Measurements from ENCODE around the gene MED8.
"Not testable (repeated sequence)": the region's sequence is repeated elsewhere in the genome, so short reads cannot be mapped to it uniquely, and the experiment has no call there.

The MED8 gene

DNA sequence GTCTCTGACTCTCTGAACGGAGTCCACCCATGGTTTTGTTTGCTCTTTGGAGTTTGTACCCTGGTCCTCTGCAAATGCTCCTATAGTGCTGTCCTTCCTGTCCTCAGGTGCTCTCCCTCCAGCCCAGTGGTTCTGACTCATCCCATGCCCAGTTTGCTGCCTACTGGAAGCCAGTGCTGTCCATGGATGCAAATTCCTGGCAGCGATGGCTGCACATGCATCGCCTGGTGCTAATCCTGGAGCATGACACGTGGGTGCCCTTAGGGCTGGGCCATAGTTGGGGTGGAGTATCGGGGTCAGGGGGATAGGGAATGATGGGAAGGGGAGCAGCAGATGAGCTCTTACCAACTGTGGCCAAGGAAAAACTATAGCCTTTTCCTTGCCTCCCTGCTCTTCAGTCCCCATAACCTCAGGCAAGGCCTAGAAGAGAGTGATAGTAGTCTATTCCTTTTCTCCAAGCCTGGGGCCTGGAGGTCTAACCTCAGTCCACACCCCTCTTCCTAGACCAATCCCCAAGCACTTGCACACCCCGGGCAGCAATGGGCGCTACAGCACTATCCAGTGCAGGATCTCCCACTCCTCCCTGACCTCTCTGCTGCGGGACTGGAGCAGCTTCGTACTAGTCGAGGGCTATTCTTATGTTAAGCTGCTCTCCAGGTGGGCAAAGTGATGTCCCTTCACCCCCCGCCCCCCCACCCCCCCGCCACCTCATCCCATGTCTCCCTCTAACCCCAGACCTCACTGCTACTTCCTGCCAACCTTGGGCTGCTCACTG, 32.6 kb upstream of the MED8 start:
- DNase-seq, result no peak

GRCh38 chr1:43421396-43421795, 31.8 kb upstream of the MED8 start:
- no peak for DNase-seq

- DNase-seq, result no peak
Measured at GRCh38 chr1:43420874-43421273, 31.3 kb upstream of the MED8 start.

GRCh38 chr1:43419627-43420425, 30.2 kb upstream of the MED8 start:
- DNase-seq, result no peak

DNA sequence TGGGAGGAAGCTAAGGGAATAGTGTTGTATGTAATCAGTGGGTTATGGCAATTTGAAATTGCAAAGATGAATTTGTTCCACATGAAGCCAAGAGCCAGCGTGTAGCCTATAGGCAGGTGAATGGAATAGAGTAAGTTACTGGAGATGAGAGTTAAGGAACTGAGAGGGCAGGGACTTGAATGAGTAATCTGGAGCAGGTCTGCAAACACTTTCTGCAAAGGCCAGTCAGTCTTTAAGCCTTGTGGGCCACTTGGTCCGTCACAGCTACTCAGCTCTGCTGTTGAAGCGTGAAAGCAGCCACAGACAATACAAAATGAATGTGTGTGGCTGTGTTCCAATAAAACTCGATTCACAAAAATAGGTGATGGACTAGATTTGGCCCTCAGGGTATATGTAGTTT, 29.3 kb upstream of the MED8 start:
- peak; percentile 42 for DNase-seq

DNA sequence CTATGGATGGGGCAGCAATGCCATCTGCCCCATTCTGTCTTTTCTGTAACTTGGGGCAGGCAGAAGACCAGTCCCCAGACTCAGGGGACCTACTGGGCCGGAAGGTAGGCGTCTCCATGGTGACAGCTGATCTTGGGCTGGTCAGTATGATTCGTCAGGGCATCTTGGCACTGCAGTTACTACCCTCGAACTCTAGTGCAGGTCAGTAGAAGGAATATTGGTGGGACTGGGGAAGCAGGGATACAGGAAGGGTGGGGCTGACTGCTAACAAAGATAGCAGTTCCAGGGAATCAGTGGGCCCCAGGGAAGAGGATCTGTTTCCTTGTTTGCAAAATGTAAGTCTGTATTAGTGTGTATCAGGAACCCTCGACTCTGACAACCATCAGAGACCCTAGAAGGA, 26.3 kb upstream of the MED8 start:
- no peak for DNase-seq

- peak; percentile 54 for DNase-seq
Measured at GRCh38 chr1:43414634-43415223, 25.1 kb upstream of the MED8 start.

DNA sequence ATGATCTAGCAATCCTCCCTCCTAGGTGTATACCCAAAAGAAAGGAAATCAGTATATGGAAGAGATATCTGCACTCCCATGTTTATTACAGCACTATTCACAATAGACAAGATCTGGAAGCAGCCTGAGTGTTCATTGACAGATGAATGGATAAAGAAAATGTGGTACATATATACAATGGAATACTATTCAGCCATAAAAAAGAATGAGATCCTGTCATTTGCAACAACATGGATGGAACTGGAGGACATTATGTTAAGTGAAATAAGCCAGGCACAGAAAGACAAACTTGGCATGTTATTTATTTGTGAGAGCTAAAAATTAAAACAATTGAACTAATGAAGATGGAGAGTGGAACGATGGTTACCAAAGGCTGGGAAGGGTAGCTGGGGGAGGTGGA, 23.8 kb upstream of the MED8 start:
- not testable (repeated sequence) for DNase-seq

DNA sequence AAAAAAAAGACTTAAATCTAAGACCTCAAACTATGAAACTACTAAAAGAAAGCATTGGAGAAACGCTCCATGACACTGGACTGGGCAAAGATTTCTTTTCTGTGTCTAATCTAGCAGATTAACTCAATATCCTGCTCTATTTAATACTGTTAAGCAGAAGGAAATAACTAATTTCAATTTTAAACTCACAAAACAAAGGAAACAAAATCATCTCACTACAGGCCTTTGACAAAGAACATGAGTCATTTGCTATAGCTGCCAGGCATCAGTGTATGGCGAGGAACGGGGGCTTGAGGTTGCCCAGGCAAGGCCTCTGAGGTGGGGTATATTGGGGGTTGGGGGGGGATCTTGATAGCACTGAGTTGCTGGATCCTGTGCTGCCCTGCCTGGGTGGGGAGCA, 21.0 kb upstream of the MED8 start:
- DNase-seq, result no peak

DNA sequence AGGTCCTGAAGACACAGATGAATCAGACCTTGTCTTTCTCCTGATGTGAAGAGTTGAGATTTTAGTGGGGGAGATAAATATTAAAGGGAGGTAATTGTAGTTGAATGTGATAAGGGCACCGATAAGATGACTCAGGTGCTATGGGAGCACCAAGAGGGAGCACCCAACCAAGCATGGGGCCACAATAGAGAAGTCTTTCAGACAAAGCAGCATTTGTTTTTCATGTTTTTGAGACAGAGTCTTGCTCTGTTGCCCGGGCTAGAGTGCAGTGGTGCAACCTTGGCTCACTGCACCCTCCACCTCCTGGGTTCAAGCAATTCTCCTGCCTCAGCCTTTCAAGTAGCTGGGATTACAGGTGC, 16.3 kb upstream of the MED8 start:
- DNase-seq, result no peak

DNA sequence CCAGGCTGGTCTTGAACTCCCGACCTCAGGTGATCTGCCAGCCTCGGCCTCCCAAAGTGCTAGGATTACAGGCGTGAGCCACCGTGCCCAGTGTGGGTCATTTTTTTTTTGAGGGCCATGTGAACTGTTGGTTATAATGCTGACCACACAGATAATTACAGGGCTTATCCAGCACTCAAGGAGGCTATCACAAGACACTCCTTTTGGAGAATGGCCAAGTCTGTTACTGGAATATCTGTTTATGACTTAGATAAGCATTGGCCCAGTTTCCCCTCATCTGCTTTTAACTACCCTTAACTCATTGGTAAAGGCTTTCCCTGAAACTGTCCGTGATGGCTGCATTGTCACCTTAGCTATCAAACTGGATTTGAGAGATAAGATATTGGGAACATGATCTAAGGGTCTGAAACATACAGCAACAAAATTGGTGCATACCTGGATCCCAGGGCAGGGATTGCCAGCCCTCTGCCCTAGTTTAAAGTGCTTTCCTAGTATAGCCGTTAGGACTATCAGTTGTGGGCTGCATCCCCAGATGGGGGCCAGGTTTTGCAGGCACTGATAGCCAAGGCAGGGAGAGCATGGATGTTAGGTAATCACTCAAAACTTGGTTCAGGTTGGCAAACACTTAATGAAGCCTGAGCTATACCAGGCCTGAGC, 15.7 kb upstream of the MED8 start:
- DNase-seq, result no peak

- no peak for DNase-seq
Measured at GRCh38 chr1:43404353-43404752, 14.8 kb upstream of the MED8 start.

GRCh38 chr1:43402089-43402865, 12.7 kb upstream of the MED8 start:
- DNase-seq, result no peak

GRCh38 chr1:43400441-43400840, 10.8 kb upstream of the MED8 start:
- DNase-seq, result not testable (repeated sequence)

DNA sequence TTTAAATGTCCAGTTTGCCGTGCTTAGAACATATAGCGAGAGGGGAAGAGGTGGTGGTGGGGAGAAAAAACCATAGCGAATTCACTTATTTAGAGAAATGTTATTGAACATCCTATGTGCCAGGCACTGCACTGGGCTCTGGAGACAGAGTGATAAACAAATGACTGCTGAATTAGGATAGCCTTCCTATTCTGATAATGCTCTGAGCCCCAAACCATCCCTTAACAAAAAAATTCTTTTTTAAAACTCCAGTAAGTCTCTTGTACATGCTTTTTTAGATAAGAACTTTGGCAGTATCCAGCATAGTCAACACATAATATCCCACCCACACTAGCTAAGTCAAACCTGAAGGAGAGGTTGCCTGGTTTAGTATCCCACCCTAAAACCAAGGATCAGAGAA, 8.6 kb upstream of the MED8 start:
- no peak for DNase-seq

- DNase-seq, result no peak
Measured at GRCh38 chr1:43396059-43396458, 6.5 kb upstream of the MED8 start.

DNA sequence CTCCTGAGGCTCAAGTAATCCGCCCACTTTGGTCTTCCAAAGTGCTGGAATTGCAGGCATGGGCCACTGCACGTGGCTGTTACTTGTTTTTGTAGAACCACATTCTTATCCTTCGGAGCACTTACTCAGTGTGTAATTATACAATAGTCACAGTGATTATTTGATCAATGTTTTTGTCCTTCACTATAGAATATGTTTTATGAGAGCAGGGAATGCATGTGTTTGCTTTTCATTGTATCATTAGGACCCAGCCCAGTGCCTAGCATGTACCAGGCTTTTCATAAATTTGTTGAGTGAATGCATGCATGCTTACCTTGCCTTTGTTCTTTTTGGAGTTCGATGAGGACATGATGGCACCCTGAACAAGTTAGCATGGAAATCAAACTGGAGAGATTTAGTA, 5.9 kb upstream of the MED8 start:
- DNase-seq, result no peak

- no peak for DNase-seq
Measured at GRCh38 chr1:43392702-43393101, 3.1 kb upstream of the MED8 start.

DNA sequence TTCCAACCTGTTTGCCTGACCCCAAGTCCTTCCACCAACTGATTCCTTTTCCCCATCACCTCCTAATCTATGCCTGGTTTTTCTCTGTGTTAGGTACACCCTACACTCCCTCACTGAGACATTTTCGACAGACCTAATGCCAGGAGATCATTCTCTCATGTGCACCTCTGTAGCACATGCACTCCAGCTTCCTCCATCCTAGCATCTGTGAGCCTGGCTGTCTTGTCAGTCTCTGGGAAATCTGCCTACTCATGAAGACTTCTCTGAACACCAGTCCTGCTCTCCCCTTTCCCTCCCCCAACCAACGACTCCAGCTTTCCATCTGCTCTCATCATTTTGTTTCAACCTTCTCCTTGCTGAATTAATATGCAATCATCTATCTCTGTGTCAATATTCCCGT, 987 bp downstream of the MED8 start:
- no peak for DNase-seq

GRCh38 chr1:43387976-43388599, 1.5 kb downstream of the MED8 start:
- DNase-seq, result no peak

- no peak for DNase-seq
Measured at GRCh38 chr1:43386676-43387075, 2.9 kb downstream of the MED8 start.

- no peak for DNase-seq
Measured at GRCh38 chr1:43383449-43383848, 6.2 kb downstream of the MED8 start.
